Measurements from ENCODE around the gene ALDH1A3.

The ALDH1A3 gene

GRCh38 chr15:100926971-100927756 lies 47.5 kb downstream of the ALDH1A3 start:
- no peak for DNase-seq

DNA sequence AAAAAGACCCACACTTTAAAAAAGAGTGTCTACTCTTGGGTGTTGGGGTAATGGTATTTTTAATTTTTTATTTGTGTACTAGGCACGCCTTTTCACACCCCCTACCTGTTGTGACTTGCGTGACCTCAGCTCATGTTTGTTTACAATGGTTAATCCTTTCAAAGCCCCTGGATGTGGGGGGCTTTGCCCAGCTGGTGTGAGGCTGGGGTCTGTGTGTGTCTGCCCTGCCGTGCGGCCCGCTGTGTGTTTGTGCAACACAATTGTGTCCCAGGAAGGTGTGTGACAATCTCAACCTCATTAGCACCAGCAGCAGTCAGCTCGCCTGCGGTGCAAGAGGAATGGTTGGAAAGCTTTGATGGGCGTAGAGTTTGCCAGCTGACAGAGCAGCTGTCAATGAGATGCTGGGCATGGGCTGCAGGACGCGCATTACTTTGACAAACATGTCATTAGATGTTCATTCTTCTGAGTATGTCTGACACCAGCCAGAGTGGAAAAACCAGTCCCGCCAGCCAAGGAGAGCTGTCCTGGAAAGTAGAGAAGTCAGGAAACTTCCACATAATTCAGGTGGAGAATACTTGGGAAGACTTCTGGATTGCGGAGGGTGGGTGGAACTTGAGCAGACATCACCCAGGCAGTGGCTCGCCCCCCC lies 49.1 kb downstream of the ALDH1A3 start:
- no peak for DNase-seq

- peak; percentile 29 for DNase-seq
Observed at GRCh38 chr15:100929641-100930042, 50.0 kb downstream of the ALDH1A3 start.

DNA sequence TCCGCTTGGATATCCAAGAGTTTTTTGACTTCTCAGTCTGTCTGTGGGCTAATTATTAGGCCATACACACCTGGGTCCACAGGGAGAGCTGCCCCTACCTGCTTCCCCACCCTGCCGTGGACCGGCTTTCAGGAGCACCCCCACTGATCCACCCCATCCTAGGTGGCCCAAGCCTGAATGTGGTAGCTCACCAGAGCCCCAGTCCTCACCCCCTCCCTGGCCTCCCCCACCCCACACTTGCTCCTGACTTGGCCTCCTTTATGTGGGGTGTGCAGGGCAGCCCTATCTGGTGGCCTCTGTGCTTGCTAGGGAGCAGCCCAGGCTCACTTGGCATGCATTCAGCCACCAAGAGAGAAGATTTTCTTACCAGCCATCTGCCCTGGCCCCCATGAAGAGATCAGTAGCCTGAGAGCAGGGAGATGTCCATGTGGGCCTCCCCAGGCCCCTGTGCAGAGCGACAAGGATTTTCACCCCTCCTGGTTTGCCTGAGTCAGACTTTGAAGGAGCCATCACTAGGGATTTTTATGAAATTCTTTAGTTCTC lies 50.7 kb downstream of the ALDH1A3 start:
- DNase-seq, result no peak

DNA sequence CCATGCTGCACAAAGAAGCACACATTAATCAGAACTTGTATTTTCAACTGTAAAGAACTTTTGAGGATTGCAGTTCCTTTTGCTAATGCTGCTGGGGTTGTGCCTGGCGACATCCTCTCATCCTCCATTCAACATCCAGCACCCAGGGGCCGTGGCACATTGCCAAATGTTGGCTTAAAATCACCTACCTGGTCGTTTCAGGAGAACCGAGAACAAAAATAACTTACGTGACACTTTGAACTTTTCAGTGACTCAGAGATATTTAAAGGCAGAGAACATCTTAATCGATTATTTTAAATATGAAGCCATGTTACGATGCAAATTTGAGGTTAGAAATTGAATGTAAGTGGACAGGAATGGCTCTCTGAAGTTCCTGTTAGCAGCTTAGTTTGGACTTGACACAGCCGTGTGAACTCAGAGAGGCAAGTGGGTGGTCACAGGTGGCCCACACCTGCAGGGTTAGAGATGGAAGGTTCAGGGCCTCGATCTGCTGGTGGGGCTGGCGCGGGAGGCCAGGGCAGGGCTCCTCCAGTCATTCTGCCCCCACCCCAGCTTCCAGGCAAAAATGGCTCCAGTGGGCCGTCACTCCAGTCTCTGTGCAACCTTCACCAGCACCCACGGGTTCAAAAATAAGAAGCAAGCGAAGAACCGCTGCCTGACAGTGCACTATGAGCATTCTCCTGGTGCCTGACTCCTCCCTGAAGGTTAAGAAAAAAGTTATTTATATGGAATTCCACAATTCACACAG lies 51.7 kb downstream of the ALDH1A3 start:
- no peak for DNase-seq

- no peak for DNase-seq
Observed at GRCh38 chr15:100932676-100933348, 53.2 kb downstream of the ALDH1A3 start.

- DNase-seq, result no peak
Observed at GRCh38 chr15:100934166-100934565, 54.5 kb downstream of the ALDH1A3 start.

DNA sequence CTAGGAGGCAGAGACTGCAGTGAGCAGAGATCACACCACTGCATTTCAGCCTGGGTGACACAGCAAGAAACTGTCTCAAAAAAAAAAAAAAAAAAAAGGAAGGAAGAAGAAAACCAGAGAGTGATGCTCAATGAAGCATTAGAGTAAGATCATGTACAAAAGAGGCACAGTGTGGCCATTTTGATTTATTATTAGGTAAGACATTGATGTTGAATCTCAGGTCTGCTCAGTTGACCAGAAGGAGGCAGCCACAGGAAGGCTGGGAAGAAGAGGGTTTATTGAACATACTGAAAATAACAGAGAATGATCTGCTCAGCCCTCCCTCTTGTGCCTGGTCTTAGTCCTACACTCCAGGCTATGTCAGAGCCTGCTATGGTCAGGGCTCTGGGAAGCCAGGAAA lies 55.1 kb downstream of the ALDH1A3 start:
- no peak for DNase-seq

DNA sequence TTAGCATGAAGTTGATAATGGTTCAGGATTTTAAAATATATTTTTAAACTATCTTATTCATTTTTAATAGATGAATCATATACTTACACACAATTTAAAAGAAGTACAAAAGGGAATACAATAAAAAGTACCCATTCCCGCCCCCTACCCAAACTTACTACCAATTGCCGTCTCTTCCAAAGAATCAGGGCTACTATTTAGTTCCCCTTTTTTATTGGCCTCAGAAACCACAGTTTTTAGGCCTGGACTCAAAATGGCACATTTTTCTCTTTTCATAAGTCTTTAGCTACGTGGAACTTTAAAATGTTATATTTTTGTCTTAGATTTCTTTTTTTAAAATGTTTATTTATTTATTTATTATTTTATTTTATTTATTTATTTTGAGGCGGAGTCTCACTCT lies 57.5 kb downstream of the ALDH1A3 start:
- DNase-seq, result no peak

- DNase-seq, result no peak
Observed at GRCh38 chr15:100939791-100940190, 60.2 kb downstream of the ALDH1A3 start.

DNA sequence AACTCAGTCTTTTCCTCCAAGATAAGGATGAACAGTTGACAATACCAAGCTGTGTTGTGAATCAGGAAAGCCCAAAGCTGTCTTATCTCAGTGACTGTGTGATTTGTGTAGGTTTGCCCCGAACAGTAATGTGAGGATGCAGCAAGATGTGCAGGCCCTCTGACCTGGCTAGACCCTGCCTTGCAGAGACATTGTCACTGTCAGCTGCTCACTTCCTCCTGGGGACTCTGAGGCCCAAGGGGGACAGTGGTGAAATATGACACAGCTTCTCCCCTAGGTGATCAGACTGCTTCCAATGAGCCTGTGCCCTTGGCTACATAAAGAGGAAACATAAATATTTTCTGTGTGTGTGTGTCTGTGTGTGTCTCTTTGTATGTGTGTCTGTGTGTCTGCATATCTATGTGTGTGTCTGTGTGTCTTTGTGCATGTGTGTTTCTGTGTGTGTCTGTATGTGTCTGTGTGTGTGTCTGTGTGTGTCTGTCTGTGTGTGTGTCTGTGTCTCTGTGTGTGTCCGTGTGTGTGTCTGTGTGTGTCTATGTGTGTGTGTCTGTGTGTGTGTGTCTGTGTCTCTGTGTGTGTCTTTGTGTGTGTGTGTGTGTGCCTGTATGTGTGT lies 61.2 kb downstream of the ALDH1A3 start:
- no peak for DNase-seq

DNA sequence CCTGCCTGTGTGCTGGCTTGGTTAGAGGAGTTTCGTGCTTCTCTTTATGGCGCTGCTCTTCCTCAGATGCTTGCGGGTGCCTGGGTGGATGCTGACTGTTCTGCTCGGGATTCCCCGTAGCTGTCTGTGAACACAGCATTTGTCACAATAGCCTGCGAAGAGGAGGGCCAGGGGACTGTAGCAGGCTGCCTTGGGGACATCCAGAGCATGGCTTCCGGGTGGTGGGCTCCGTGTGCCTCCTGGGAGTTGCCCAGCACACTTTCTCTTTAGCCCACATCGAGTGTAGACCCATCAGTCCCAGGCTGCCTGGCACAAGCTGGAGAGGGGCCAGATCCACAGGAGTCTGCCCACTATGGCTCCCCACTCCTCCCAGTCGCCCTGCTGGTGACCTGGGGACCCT lies 61.9 kb downstream of the ALDH1A3 start:
- no peak for DNase-seq

DNA sequence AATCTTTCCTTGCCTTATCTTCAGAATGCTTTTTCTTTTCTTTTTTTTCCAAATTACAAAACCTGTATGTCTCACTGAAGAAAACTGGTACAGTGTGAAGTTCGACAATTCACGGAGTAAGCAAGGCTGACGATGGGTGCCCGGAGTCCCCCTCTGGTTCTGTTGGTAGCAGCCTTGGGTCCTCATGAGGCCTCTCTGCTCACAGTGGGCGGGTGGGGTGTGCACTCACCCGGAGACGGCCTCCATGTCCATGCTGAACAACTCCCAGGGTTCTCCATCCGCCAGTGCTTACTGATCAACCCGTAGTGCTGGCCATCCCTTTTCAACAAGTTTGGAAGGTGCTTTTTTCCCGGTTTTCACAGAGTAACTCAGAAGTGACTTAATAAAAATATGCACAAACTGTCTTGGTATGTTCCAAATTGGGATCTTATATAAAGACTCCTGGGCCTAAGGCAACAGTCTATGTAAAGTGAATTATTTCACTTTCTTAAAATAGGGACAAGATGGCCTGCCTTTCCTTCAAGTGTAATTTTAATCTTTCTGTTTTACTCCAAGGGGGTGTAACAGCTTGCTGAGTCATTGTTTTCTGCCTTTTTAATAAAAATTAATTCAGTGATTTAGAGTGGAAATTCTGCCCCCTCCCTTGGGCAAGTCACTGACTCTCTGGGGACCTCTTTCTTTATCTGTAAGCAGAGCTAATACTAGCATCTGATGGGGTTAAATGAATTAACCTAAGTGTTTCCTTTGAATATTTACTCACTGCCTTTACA lies 63.2 kb downstream of the ALDH1A3 start:
- DNase-seq, result no peak

DNA sequence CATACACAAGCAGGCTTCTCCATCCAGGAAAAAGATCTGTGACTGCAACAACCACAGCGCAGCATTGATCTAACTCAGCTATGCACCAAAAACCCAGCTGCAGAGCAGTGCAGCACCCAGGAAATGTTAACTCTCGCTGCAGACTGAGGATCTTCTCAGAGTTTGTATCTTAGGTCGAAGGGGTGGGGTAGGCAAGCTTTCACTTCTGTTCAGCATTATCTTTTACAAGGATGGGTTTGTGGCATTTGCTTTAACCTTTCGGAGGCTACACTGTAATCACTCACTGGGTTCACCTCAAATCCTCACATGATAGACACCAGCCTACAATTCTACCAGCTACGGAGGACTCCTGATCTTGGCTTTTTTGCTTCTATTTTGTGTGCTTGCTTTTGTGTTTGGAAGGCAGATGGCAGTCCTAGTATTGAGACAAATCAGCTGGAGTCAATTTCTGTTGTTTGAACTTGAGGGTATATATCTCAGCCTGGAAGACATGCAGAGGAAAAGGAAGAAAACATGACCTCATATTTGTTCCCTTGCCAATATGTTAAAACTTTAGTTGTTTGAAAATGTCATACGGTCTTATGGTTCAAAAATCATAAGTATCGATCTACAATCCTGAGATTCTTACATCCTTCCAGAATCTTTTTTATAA lies 64.7 kb downstream of the ALDH1A3 start:
- DNase-seq, result peak; percentile 37

DNA sequence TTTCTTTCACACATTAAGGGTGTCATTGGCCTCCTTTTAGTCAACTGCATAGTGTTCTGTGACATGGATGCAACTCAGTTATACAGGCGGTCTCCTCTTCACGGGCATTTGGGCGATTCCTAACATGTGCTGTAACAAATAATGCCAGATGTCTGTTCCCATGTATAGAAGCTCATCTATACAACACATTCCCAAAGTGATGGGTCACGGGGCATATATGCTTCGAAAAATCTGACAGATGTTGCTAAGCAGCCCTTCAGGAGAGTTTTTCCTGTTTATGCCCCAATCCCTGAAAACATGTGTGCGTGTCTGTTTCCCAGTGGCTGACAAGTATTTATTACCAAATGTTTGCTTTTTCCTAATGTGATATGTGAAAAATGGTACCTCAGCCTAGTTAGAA lies 65.4 kb downstream of the ALDH1A3 start:
- peak; percentile 85 for DNase-seq

GRCh38 chr15:100947760-100948429 lies 68.3 kb downstream of the ALDH1A3 start:
- no peak for DNase-seq

DNA sequence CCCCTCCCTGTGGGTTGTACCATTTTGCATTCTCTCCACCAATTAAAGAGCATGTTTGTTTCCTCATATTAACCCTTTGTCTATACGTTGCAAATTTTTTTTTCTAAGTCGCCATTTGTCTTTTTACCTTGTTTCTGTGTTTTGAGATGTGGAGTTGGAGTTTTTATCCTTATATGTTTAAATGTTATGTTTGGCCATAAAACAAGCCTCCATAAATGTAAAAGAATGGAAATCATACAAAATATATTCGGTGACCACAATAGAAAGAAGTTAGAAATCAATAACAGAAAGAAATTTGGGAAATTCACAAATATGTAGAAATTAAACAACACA lies 68.8 kb downstream of the ALDH1A3 start:
- no peak for DNase-seq

DNA sequence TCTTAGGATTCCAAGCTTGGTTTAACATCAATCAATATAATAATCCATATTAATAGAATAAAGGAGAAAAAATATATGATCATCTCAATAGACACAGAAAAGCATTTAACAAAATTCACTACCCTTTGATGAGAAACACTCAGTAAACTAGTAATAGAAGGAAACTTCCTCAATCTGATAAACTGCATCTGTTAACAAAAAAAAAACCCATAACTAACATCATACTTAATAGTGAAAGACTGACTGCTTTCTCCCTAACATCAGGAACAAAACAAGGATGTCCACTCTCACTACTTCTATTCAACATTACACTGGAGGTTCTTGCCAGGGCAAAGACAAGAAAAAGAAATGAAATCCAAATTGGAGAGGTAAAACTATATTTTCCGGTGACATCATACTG lies 70.1 kb downstream of the ALDH1A3 start:
- no peak for DNase-seq

DNA sequence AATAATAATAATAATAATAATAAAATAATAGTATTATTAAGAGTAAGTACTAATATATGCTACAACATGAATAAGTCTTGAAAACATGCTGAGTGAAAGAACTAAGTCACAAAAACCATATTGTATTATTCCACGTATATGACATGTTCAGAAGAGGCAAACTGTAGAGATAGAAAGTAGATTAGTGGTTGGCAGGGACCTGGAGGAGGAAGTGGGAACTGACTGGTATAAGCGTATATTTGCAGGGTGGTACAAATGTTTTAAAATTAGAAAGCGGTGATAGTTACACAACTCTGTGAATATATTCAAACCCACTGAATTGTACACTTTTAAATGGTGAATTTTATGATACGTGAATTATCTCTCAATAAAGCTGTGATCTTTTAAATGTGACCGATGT lies 72.3 kb downstream of the ALDH1A3 start:
- DNase-seq, result no peak

DNA sequence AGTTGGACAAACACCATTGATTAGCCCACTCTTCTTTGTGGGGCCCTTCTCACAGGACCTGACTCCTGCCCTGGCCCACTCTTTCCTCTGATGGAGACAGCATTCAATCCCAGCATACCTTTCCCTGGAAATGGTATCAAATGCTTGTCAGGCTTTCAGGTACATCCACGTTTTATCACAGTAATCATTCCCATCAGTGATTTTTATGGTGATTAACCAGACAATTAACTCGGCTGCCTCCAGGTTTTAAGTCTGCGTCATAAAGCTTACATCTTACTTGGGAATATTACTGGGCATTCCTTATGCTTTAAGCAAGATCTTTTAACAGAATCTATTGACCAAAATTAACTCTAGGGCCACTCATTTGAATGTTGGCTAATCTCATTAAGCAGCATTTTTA lies 72.9 kb downstream of the ALDH1A3 start:
- DNase-seq, result no peak

All from NCI-H2171 (cell line).